ENCODE measurements around the gene TTC12.

DNA sequence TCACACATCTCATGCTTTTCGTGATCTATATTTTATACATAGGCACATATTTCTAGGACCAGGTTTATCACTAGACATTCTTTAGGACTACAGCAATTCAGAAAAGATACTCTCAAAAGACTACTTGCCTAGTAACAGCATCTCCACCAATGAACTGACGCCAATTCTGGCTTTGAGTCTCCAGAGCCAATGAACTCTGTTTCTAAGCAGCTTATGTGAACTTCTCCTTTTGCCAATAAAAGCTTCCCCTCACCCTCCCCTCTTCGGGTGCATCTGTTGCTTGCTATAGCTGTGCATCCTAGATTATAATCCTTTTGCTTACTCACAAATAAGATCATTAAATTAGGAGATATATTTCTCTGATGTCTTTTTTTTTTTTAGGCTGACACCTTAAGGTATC lies 61.8 kb downstream of the TTC12 start:
- TF ChIP-seq EZH2phosphoT487 (IDR thresholded peaks at IDR 0.05; ENCODE audit: low read length): no peak
- TF ChIP-seq, protein P1, sequence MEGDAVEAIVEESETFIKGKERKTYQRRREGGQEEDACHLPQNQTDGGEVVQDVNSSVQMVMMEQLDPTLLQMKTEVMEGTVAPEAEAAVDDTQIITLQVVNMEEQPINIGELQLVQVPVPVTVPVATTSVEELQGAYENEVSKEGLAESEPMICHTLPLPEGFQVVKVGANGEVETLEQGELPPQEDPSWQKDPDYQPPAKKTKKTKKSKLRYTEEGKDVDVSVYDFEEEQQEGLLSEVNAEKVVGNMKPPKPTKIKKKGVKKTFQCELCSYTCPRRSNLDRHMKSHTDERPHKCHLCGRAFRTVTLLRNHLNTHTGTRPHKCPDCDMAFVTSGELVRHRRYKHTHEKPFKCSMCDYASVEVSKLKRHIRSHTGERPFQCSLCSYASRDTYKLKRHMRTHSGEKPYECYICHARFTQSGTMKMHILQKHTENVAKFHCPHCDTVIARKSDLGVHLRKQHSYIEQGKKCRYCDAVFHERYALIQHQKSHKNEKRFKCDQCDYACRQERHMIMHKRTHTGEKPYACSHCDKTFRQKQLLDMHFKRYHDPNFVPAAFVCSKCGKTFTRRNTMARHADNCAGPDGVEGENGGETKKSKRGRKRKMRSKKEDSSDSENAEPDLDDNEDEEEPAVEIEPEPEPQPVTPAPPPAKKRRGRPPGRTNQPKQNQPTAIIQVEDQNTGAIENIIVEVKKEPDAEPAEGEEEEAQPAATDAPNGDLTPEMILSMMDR (IDR thresholded peaks at IDR 0.05; ENCODE audit: low read length): no peak
- no peak for TF ChIP-seq EZH2 (optimal IDR thresholded peaks at IDR 0.05; ENCODE audit: low read depth, low read length)
